Colonic mucosa (tissue), 4 donors: ENCODE data around the gene PKN1. TPM values are rescaled to one million over a fixed set of nuclear protein-coding genes. Genes with fewer than 3 reads are reported as not detected.
"Not testable (repeated sequence)": the region's sequence is repeated elsewhere in the genome, so short reads cannot be mapped to it uniquely, and the experiment has no call there.

ENCODE experiments used
- DNase-seq: peaks from one replicate; pipeline ENCODE4 v3.0.0-alpha.2; 2020
- H3K27ac ChIP-seq: fragments of 200-600 bp; one replicate; pipeline ENCODE4 v1.8.0; 2021
- H3K27me3 ChIP-seq: fragments of 200-600 bp; one replicate; pipeline ENCODE4 v1.8.0; 2021
- H3K36me3 ChIP-seq: fragments of 200-600 bp; one replicate; pipeline ENCODE4 v1.8.0; 2021
- H3K4me1 ChIP-seq: fragments of 200-600 bp; one replicate; pipeline ENCODE4 v1.8.0; 2021; ENCODE audit warnings: mild to moderate bottlenecking
- H3K4me3 ChIP-seq: fragments of 200-600 bp; one replicate; pipeline ENCODE4 v1.8.0; 2021
- H3K9ac ChIP-seq, 2 donors: one replicate each; pipeline ENCODE4 v1.7.0; 2013; ENCODE audit warnings: control low read depth in 2 of 2, low read depth in 2 of 2, low read length in 2 of 2
- H3K9me3 ChIP-seq: fragments of 200-600 bp; one replicate; pipeline ENCODE4 v1.8.0; 2021
- intact Hi-C: fragments of 100-400 bp; cut with DNase I; formaldehyde crosslinking; loops from one replicate; pipeline ENCODE4 v1.14.1; 2022
- total RNA-seq, 2 donors: library from RNA; stranded (reverse); fragmentation: NEBNext Ultra II Directional in 1 of 2; extraction: Animal tissue kit (Norgen Biotek cat#: 25700) in 1 of 2; gene quantifications; one replicate each; pipeline ENCODE4 v1.2.1, GENCODE V29; 2021
- TF ChIP-seq, protein P1 (sequence below): fragments of 200-600 bp; IDR thresholded peaks from one replicate; pipeline ENCODE4 v1.8.0; 2022; ENCODE audit warnings: antibody characterized with exemption, mild to moderate bottlenecking
- donor health status: healthy.
- donor health status: DM: no; HTN: no; CAD: no.
- donor health status: DM: no; HTN: no; CAD: no.

The PKN1 gene
- total RNA-seq, 2 donors from 2014 or later: 35.9 to 37.5 TPM

DNA sequence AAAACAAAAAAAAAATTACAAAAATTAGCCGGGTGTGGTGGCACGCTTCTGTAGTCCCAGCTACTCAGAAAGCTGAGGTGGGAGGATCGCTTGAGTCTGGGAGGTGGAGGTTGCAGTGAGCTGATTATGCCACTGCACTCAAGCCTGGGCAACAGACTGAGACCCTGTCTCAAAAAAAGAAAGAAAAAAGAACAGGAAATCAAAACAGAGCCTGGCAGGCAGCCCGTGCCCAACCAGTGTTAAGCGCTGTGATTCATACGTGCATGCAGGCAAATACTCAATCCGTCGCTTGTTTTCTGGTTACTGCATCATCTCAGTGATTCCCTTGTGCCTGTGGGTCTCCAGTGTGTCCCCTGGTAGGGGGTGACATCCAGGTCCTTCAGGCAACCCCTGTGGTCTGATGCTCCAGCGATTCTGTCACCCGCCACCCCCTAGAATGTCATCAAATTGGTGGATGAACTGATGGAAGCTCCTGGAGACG, 32.1 kb upstream of the PKN1 start:
- Histone ChIP-seq H3K9me3 (no peaks in the 10 kb centered on the region), H3K27me3 (no peaks in the 10 kb centered on the region), H3K4me1 (no peaks in the 10 kb centered on the region), H3K27ac (no peak overlapping the region), H3K4me3 (no peak overlapping the region), H3K36me3 (peaks cover 9% of the 10 kb centered on the region), H3K9ac (no peak overlapping the region)
- TF ChIP-seq, protein P1, sequence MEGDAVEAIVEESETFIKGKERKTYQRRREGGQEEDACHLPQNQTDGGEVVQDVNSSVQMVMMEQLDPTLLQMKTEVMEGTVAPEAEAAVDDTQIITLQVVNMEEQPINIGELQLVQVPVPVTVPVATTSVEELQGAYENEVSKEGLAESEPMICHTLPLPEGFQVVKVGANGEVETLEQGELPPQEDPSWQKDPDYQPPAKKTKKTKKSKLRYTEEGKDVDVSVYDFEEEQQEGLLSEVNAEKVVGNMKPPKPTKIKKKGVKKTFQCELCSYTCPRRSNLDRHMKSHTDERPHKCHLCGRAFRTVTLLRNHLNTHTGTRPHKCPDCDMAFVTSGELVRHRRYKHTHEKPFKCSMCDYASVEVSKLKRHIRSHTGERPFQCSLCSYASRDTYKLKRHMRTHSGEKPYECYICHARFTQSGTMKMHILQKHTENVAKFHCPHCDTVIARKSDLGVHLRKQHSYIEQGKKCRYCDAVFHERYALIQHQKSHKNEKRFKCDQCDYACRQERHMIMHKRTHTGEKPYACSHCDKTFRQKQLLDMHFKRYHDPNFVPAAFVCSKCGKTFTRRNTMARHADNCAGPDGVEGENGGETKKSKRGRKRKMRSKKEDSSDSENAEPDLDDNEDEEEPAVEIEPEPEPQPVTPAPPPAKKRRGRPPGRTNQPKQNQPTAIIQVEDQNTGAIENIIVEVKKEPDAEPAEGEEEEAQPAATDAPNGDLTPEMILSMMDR: no peak
- intact Hi-C loops: no loop called here
- no peak for DNase-seq

DNA sequence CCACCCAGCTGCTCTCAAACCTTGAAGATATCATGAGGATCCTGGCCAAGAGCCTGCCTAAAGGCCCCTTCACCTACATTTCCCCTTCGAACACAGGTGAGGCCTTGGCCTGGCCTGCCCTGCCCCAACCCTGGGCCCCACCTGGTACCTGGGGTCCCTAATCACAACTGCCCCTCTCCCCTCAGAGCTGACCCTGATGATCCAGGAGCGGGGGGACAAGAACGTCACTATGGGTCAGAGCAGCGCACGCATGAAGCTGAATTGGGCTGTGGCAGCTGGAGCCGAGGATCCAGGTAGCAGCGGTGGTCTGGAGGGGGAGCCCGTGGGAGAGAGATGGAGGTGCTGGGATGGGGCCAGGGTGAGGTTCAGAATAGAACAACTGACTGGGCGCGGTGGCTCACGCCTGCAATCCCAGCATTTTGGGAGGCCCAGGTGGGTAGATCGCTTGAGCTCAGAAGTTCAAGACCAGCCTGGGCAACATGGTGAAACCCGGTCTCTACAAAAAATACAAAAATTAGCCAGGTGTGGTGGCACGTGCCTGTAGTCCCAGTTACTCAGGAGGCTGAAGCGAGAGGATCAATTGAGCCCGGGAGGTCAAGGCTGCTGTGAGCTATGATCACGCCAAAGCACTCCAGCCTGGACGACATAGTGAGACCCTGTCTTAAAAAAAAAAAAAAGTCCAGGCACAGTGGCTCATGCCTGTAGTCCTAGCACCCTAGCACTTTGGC, 31.5 kb upstream of the PKN1 start:
- Histone ChIP-seq H3K36me3 (peaks cover 8% of the 10 kb centered on the region), H3K4me1 (no peaks in the 10 kb centered on the region), H3K4me3 (no peak overlapping the region), H3K27me3 (no peaks in the 10 kb centered on the region), H3K9me3 (no peaks in the 10 kb centered on the region), H3K27ac (no peak overlapping the region), H3K9ac (no peak overlapping the region)
- no peak for DNase-seq
- TF ChIP-seq, protein P1: no peak
- intact Hi-C loops: no loop called here

DNA sequence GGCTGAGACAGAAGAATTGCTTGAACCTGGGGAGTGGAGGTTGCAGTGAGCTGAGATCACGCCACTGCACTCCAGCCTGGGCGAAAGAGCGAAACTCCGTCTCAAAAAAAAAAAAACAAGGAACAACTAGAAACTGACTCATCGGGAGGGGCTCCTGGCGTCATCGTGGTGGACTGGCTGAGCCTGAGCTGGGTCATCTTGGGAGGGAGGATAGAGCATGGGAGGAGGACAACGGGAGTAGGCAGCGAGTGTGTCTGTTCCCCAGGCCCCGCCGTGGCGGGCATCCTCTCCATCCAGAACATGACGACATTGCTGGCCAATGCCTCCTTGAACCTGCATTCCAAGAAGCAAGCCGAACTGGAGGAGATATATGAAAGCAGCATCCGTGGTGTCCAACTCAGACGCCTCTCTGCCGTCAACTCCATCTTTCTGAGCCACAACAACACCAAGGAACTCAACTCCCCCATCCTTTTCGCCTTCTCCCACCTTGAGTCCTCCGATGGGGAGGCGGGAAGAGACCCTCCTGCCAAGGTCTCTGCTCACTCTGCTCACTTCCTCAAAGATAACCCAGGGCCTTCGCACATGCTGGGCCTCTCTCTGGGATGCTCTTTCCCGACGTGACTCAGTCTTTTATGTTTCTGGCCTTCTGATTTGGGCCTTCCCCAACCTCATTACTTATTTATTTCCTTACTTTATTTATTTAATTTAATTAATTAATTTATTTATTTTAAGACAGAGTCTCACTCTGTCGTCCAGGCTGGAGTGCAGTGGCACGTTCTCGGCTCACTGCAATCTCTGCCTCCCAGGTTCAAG, 30.6 kb upstream of the PKN1 start:
- peaks cover 8% of the 10 kb centered on the region for H3K36me3 ChIP-seq
- H3K27me3 ChIP-seq: no peaks in the 10 kb centered on the region
- no peak overlapping the region for H3K9ac ChIP-seq
- TF ChIP-seq, protein P1: no peak
- H3K27ac ChIP-seq: no peak overlapping the region
- H3K4me1 ChIP-seq: peaks cover under 1% of the 10 kb centered on the region
- DNase-seq: no peak
- no peaks in the 10 kb centered on the region for H3K9me3 ChIP-seq
- intact Hi-C loops: no loop called here
- H3K4me3 ChIP-seq: no peak overlapping the region

GRCh38 chr19:14403145-14403930, 29.8 kb upstream of the PKN1 start:
- H3K36me3 ChIP-seq, H3K4me3 ChIP-seq, H3K27ac ChIP-seq, intact Hi-C loops, DNase-seq, H3K27me3 ChIP-seq, H3K4me1 ChIP-seq, H3K9me3 ChIP-seq, H3K9ac ChIP-seq: not testable (repeated sequence)

DNA sequence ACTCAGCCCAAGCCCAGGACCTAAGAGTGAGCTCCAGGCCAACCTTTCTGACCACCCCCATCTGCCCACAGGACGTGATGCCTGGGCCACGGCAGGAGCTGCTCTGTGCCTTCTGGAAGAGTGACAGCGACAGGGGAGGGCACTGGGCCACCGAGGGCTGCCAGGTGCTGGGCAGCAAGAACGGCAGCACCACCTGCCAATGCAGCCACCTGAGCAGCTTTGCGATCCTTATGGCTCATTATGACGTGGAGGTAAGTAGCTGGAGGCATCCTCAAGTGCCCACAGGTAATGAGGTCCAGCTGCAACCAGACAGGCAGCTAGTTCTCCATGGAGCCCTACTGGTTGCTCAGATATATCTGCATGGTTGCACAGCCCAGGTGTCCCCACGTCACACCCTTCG, 28.8 kb upstream of the PKN1 start:
- TF ChIP-seq, protein P1: no peak
- Histone ChIP-seq H3K4me1 (peaks cover 11% of the 10 kb centered on the region), H3K27ac (no peak overlapping the region), H3K27me3 (no peaks in the 10 kb centered on the region), H3K9me3 (no peaks in the 10 kb centered on the region), H3K9ac (no peak overlapping the region), H3K4me3 (no peak overlapping the region), H3K36me3 (peaks cover 12% of the 10 kb centered on the region)
- no peak for DNase-seq
- intact Hi-C loops: no loop called here
